HUDEP-2 (cell line): ENCODE measurements around the gene MTTP.

Source experiments
- DNase-seq, 76 experiments: peaks; one replicate each; lab custom pipeline; 2025; ENCODE audit not compliant: unreplicated experiment in 76 of 76; lab: John Stamatoyannopoulos, UW

The MTTP gene

GRCh38 chr4:99637174-99637573, 62.5 kb downstream of the MTTP start:
- no peak for DNase-seq

GRCh38 chr4:99640676-99641075, 66.1 kb downstream of the MTTP start:
- no peak for DNase-seq

GRCh38 chr4:99642725-99643489, 68.3 kb downstream of the MTTP start:
- no peak for DNase-seq

- DNase-seq = no peak
Observed at GRCh38 chr4:99644453-99644852, 69.8 kb downstream of the MTTP start.

GRCh38 chr4:99645036-99645435, 70.4 kb downstream of the MTTP start:
- no peak for DNase-seq

GRCh38 chr4:99645638-99646037, 71.0 kb downstream of the MTTP start:
- no peak for DNase-seq

GRCh38 chr4:99647071-99647470, 72.4 kb downstream of the MTTP start:
- DNase-seq = no peak

GRCh38 chr4:99648321-99648720, 73.7 kb downstream of the MTTP start:
- DNase-seq = no peak

- no peak for DNase-seq
Observed at GRCh38 chr4:99649208-99649607, 74.6 kb downstream of the MTTP start.

- DNase-seq = no peak
Observed at GRCh38 chr4:99649778-99650177, 75.2 kb downstream of the MTTP start.

GRCh38 chr4:99651016-99651769, 76.6 kb downstream of the MTTP start:
- DNase-seq = no peak

GRCh38 chr4:99651811-99652485, 77.3 kb downstream of the MTTP start:
- no peak for DNase-seq

GRCh38 chr4:99652596-99653436, 78.2 kb downstream of the MTTP start:
- DNase-seq = no peak

GRCh38 chr4:99653916-99654315, 79.3 kb downstream of the MTTP start:
- no peak for DNase-seq

- DNase-seq = no peak
Observed at GRCh38 chr4:99654361-99654761, 79.7 kb downstream of the MTTP start.

- DNase-seq = no peak
Observed at GRCh38 chr4:99655308-99656081, 80.9 kb downstream of the MTTP start.

GRCh38 chr4:99657798-99658197, 83.2 kb downstream of the MTTP start, which contains the start of gene C4orf54:
Gene C4orf54 (minus strand): TSS chr4:99657828. CDS start chr4:99654648, 3,180 bp downstream.
- no peak for DNase-seq

GRCh38 chr4:99658666-99659065, 84.0 kb downstream of the MTTP start:
- DNase-seq = no peak

- DNase-seq = no peak
Observed at GRCh38 chr4:99661907-99662306, 87.3 kb downstream of the MTTP start.

GRCh38 chr4:99664716-99665115, 90.1 kb downstream of the MTTP start:
- no peak for DNase-seq
